GM19324 (cell line): ENCODE data around the gene PITPNB.

Source experiments
- ATAC-seq: cut with Tn5 transposase; IDR thresholded peaks from one replicate; pipeline ENCODE4 v1.9.1; 2021; ENCODE audit warnings: mild to moderate bottlenecking, moderate library complexity; ENCODE audit not compliant: unreplicated experiment, low FRiP score

The PITPNB gene

GRCh38 chr22:27863556-27863955, 55.5 kb downstream of the PITPNB start:
- ATAC-seq, result no peak

GRCh38 chr22:27863001-27863400, 56.1 kb downstream of the PITPNB start:
- no peak for ATAC-seq

GRCh38 chr22:27859336-27859735, 59.7 kb downstream of the PITPNB start:
- ATAC-seq, result no peak

GRCh38 chr22:27858626-27859025, 60.4 kb downstream of the PITPNB start:
- no peak for ATAC-seq

GRCh38 chr22:27857443-27857842, 61.6 kb downstream of the PITPNB start:
- no peak for ATAC-seq

GRCh38 chr22:27856386-27856785, 62.7 kb downstream of the PITPNB start:
- no peak for ATAC-seq

- no peak for ATAC-seq
Measured at GRCh38 chr22:27853424-27853823, 65.6 kb downstream of the PITPNB start.

GRCh38 chr22:27851974-27852746, 66.9 kb downstream of the PITPNB start:
- no peak for ATAC-seq

- ATAC-seq, result no peak
Measured at GRCh38 chr22:27850000-27850521, 69.0 kb downstream of the PITPNB start.

- ATAC-seq, result no peak
Measured at GRCh38 chr22:27848005-27848404, 71.1 kb downstream of the PITPNB start.

GRCh38 chr22:27846910-27847309, 72.1 kb downstream of the PITPNB start:
- ATAC-seq, result no peak

GRCh38 chr22:27846248-27846757, 72.8 kb downstream of the PITPNB start:
- no peak for ATAC-seq

GRCh38 chr22:27845644-27846043, 73.4 kb downstream of the PITPNB start:
- ATAC-seq, result no peak

- no peak for ATAC-seq
Measured at GRCh38 chr22:27844656-27845591, 74.1 kb downstream of the PITPNB start.

- ATAC-seq, result no peak
Measured at GRCh38 chr22:27844256-27844655, 74.8 kb downstream of the PITPNB start.

GRCh38 chr22:27843441-27843840, 75.6 kb downstream of the PITPNB start:
- no peak for ATAC-seq

- no peak for ATAC-seq
Measured at GRCh38 chr22:27842669-27843431, 76.2 kb downstream of the PITPNB start.

GRCh38 chr22:27842201-27842600, 76.9 kb downstream of the PITPNB start:
- no peak for ATAC-seq

GRCh38 chr22:27840436-27840835, 78.6 kb downstream of the PITPNB start:
- ATAC-seq, result no peak

GRCh38 chr22:27839057-27839660, 79.9 kb downstream of the PITPNB start:
- ATAC-seq, result no peak
